HCT116 (cell line): ENCODE results near the gene MTHFR. TPM values are rescaled to one million over a fixed set of nuclear protein-coding genes. Genes with fewer than 3 reads are reported as not detected.

Experiments used
- ATAC-seq: fragments of 200-7000 bp; cut with Tn5 transposase; 2 replicates; pipeline ENCODE4 v1.9.1; 2020; ENCODE audit warnings: mild to moderate bottlenecking, moderate library complexity
- BruUV-seq: library from RNA; stranded (reverse); fragments of 400-500 nt; replicated peaks from 2 replicates; lab custom pipeline; 2021; lab: Mats Ljungman, UMichigan
- CTCF ChIA-PET: fragments of 300-600 bp; sonication (Branson Sonifier 250); formaldehyde crosslinking; loops from one replicate; lab custom pipeline; 2021; ENCODE audit warnings: antibody characterized with exemption; lab: Charles Lee
- POLR2A ChIA-PET: fragments of 300-600, 350-600 bp; sonication (Branson Sonifier 250); formaldehyde crosslinking; loops from one replicate; lab custom pipeline; 2021; ENCODE audit warnings: antibody characterized with exemption; lab: Charles Lee
- RAD21 ChIA-PET, 2 experiments: fragments of 300-600 bp; sonication (Branson Sonifier 250); formaldehyde crosslinking; loops; one replicate each; lab custom pipeline; 2023; ENCODE audit warnings: low total read pairs in 2 of 2; ENCODE audit not compliant: uncharacterized antibody in 2 of 2, unreplicated experiment in 2 of 2, low non-redundant PET in 1 of 2; lab: Charles Lee
- DNase-seq: peaks from one replicate; pipeline ENCODE4 v3.0.0-alpha.2; 2010; ENCODE audit warnings: low read depth, low spot score
- H2AFZ ChIP-seq: fragments of 200-600 bp; shearing (Covaris generic), sonication (generic); 2 replicates; pipeline ENCODE4 v1.6.1; 2017; ENCODE audit warnings: low read depth, mixed run types, mixed read lengths, antibody characterized with exemption, low read length; ENCODE audit not compliant: poor library complexity, severe bottlenecking
- H3K27ac ChIP-seq: 2 replicates; pipeline ENCODE4 v1.5.1; 2012; ENCODE audit warnings: low read depth, low read length
- H3K27me3 ChIP-seq: fragments of 200-600 bp; sonication (generic); 2 replicates; pipeline ENCODE4 v1.6.1; 2016; ENCODE audit warnings: mixed run types, low read length, mixed read lengths; ENCODE audit not compliant: insufficient read depth
- H3K36me3 ChIP-seq, 2 experiments: fragments of 200-500 bp in 1 of 2; fragments of 200-600 bp in 1 of 2; sonication (Bioruptor generic) in 1 of 2; sonication (generic) in 1 of 2; 2 replicates each; pipeline versions ENCODE4 v1.5.1 to v1.6.1; 2014 to 2016; ENCODE audit warnings: low read length in 2 of 2, inconsistent platforms in 1 of 2, mixed read lengths in 1 of 2, mixed run types in 1 of 2; ENCODE audit not compliant: insufficient read depth in 2 of 2, control insufficient read depth in 1 of 2
- H3K4me1 ChIP-seq, 2 experiments: fragments of 200-600 bp in 1 of 2; sonication (generic) in 1 of 2; 2 replicates each; pipeline versions ENCODE4 v1.5.1 to v1.6.1; 2012 to 2017; ENCODE audit warnings: low read length in 2 of 2, inconsistent platforms in 1 of 2, mild to moderate bottlenecking in 1 of 2, mixed read lengths in 1 of 2, mixed run types in 1 of 2, moderate library complexity in 1 of 2; ENCODE audit not compliant: insufficient read depth in 2 of 2, control insufficient read depth in 1 of 2
- H3K4me2 ChIP-seq: fragments of 200-600 bp; sonication (generic); 2 replicates; pipeline ENCODE4 v1.6.1; 2017; ENCODE audit warnings: mixed run types, low read length, mixed read lengths
- H3K4me3 ChIP-seq, 2 experiments: fragments of 200-600 bp in 1 of 2; sonication (generic) in 1 of 2; replicated peaks in 1 of 2; 2 replicates each; pipeline ENCODE4 v1.5.1; 2011 to 2016; ENCODE audit warnings: low read length in 2 of 2, control low read depth in 1 of 2, low read depth in 1 of 2, mild to moderate bottlenecking in 1 of 2, mixed read lengths in 1 of 2, mixed run types in 1 of 2
- H3K79me2 ChIP-seq: fragments of 200-600 bp; sonication (generic); 2 replicates; pipeline ENCODE4 v1.6.1; 2017; ENCODE audit warnings: mild to moderate bottlenecking, mixed run types, low read length, moderate library complexity, mixed read lengths; ENCODE audit not compliant: insufficient read depth
- H3K9ac ChIP-seq: fragments of 200-600 bp; sonication (generic); 2 replicates; pipeline ENCODE4 v1.6.1; 2016; ENCODE audit warnings: low read length, mixed read lengths
- H3K9me2 ChIP-seq: fragments of 200-600 bp; sonication (generic), shearing (Covaris generic); 2 replicates; pipeline ENCODE4 v1.6.1; 2017; ENCODE audit warnings: mixed run types, mild to moderate bottlenecking, moderate library complexity; ENCODE audit not compliant: insufficient read depth
- H3K9me3 ChIP-seq, 2 experiments: fragments of 200-500 bp in 1 of 2; fragments of 200-600 bp in 1 of 2; sonication (Bioruptor generic) in 1 of 2; sonication (generic) in 1 of 2; 2 replicates each; pipeline ENCODE4 v1.6.1; 2014 to 2017; ENCODE audit warnings: low read length in 2 of 2, mixed read lengths in 2 of 2, inconsistent platforms in 1 of 2, low read depth in 1 of 2, mild to moderate bottlenecking in 1 of 2, mixed run types in 1 of 2, moderate library complexity in 1 of 2; ENCODE audit not compliant: control insufficient read depth in 1 of 2, insufficient read depth in 1 of 2
- H4K20me1 ChIP-seq: fragments of 200-600 bp; sonication (generic), shearing (Covaris generic); 2 replicates; pipeline ENCODE4 v1.6.1; 2017; ENCODE audit warnings: mixed run types, mild to moderate bottlenecking, moderate library complexity; ENCODE audit not compliant: insufficient read depth
- CBX3 ChIP-seq: IDR thresholded peaks from 2 replicates; pipeline ENCODE4 v1.6.1; 2012; ENCODE audit warnings: low read depth
- CTCF ChIP-seq, 3 experiments: fragments of 200-600 bp in 1 of 3; sonication (generic) in 1 of 3; IDR thresholded peaks in 2 of 3; conservative IDR thresholded peaks in 1 of 3; 2 replicates each; pipeline ENCODE4 v1.5.1; 2012 to 2017; ENCODE audit warnings: low read depth in 2 of 3, low read length in 2 of 3, antibody characterized with exemption in 1 of 3, borderline replicate concordance in 1 of 3, control low read depth in 1 of 3, mild to moderate bottlenecking in 1 of 3, mixed read lengths in 1 of 3, mixed run types in 1 of 3, moderate library complexity in 1 of 3; ENCODE audit not compliant: insufficient read depth in 1 of 3
- EGR1 ChIP-seq: IDR thresholded peaks from 2 replicates; pipeline ENCODE4 v1.6.1; 2012; ENCODE audit warnings: low read depth
- EZH2 ChIP-seq: fragments of 200-600 bp; sonication (generic); IDR thresholded peaks from 2 replicates; pipeline ENCODE4 v1.6.1; 2017; ENCODE audit warnings: antibody characterized with exemption, mixed run types
- FOSL1 ChIP-seq: IDR thresholded peaks from 2 replicates; pipeline ENCODE4 v1.6.1; 2012; ENCODE audit warnings: low read depth
- POLR2A ChIP-seq: IDR thresholded peaks from 2 replicates; pipeline ENCODE4 v1.7.0; 2011; ENCODE audit warnings: borderline replicate concordance; ENCODE audit not compliant: insufficient read depth, insufficient read length; ENCODE audit errors: extremely low read depth
- RAD21 ChIP-seq: IDR thresholded peaks from 2 replicates; pipeline ENCODE4 v1.6.1; 2012; ENCODE audit warnings: low read depth, mild to moderate bottlenecking
- SIN3A ChIP-seq: IDR thresholded peaks from 2 replicates; pipeline ENCODE4 v1.6.1; 2012; ENCODE audit warnings: low read depth
- SRF ChIP-seq: IDR thresholded peaks from 2 replicates; pipeline ENCODE4 v1.6.1; 2012; ENCODE audit warnings: low read depth
- ZBTB33 ChIP-seq: IDR thresholded peaks from 2 replicates; pipeline ENCODE4 v1.6.1; 2011; ENCODE audit warnings: mild to moderate bottlenecking, low read length, moderate library complexity; ENCODE audit not compliant: insufficient replicate concordance; ENCODE audit errors: extremely low read depth
- ZFX ChIP-seq: fragments of 450-650 bp; IDR thresholded peaks from 2 replicates; pipeline ENCODE4 v1.6.1; 2017
- intact Hi-C: fragments of 100-400 bp; cut with micrococcal nuclease; formaldehyde crosslinking; loops from 2 replicates; pipeline ENCODE4 v1.10.0; 2022
- total RNA-seq: library from RNA; stranded (reverse); gene quantifications from one replicate; pipeline ENCODE4 v1.2.1, GENCODE V29; 2021; ENCODE audit not compliant: unreplicated experiment
- TF ChIP-seq, protein P1 (sequence below): IDR thresholded peaks from 2 replicates; pipeline ENCODE4 v1.6.1; 2012

MTHFR gene
- total RNA-seq, 1 experiment from 2014 or later, result 20.9 TPM

DNA sequence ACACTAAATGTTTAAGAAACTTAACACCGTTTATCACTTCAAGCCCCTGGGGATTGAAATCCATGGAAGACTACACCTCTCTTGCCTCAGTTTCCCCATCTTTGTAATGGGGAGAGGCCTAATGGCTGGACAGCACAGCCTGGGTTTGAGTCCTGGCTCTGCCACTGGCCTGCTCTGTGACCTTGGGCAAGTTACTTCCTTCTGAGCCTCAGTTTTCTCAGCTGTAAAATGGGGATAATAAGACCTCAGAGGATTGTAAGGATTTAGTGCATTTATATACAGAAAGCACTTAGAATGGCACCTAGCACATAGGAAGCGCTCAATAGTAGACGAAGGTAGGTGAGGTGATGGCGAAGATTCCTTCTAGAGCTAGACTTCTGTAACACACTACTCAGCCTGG, 64.3 kb downstream of the MTHFR start:
- ATAC-seq (no peak), DNase-seq (no peak)
- H3K4me2 ChIP-seq, result no peak overlapping the region
- H3K4me1 ChIP-seq, result peaks cover 9 to 14% of the 10 kb centered on the region in 2 experiments
- intact Hi-C loops, result no loop called here
- no peak overlapping the region for H2AFZ ChIP-seq
- H3K36me3 ChIP-seq, result peaks cover 0 to 2% of the 10 kb centered on the region in 2 experiments; a peak in 1 of 4 replicates
- no peaks in the 10 kb centered on the region for H3K9me3 ChIP-seq
- H3K27ac ChIP-seq, result no peak overlapping the region
- ChIA-PET CTCF (no interaction called here), POLR2A (no interaction called here), RAD21 (no interaction called here)
- no peaks in the 10 kb centered on the region for H3K27me3 ChIP-seq
- BruUV-seq, result no TSS peak
- no peak overlapping the region for H3K4me3 ChIP-seq
- no peaks in the 10 kb centered on the region for H4K20me1 ChIP-seq
- H3K9ac ChIP-seq, result no peak overlapping the region
- peaks cover 11% of the 10 kb centered on the region for H3K79me2 ChIP-seq
- no peaks in the 10 kb centered on the region for H3K9me2 ChIP-seq
- TF ChIP-seq, protein P1, sequence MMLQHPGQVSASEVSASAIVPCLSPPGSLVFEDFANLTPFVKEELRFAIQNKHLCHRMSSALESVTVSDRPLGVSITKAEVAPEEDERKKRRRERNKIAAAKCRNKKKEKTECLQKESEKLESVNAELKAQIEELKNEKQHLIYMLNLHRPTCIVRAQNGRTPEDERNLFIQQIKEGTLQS, result no peak
- TF ChIP-seq CTCF (IDR thresholded peaks at IDR 0.05 in 2 of 3, conservative IDR thresholded peaks at IDR 0.05 in 1 of 3; ENCODE audit: borderline replicate concordance in 1 of 3, insufficient read depth in 1 of 3, low read depth in 2 of 3, low read length in 2 of 3) (no peak), ZFX (no peak), SIN3A (no peak), SRF (no peak), ZBTB33 (no peak), CBX3 (no peak), FOSL1 (no peak), RAD21 (no peak), POLR2A (no peak), EZH2 (no peak), EGR1 (no peak)
